NOMO-1 treated with DMSO at 0.1 percent for 48 hours (cell line): ENCODE results near the gene LRIT2.
"Not testable (repeated sequence)": the region's sequence is repeated elsewhere in the genome, so short reads cannot be mapped to it uniquely, and the experiment has no call there.

ENCODE experiments used
- DNase-seq: peaks from one replicate; lab custom pipeline; 2025; ENCODE audit not compliant: unreplicated experiment; lab: John Stamatoyannopoulos, UW

The LRIT2 gene

GRCh38 chr10:84185526-84186175, 39.7 kb downstream of the LRIT2 start:
- no peak for DNase-seq

GRCh38 chr10:84184517-84184916, 40.8 kb downstream of the LRIT2 start:
- DNase-seq: no peak

DNA sequence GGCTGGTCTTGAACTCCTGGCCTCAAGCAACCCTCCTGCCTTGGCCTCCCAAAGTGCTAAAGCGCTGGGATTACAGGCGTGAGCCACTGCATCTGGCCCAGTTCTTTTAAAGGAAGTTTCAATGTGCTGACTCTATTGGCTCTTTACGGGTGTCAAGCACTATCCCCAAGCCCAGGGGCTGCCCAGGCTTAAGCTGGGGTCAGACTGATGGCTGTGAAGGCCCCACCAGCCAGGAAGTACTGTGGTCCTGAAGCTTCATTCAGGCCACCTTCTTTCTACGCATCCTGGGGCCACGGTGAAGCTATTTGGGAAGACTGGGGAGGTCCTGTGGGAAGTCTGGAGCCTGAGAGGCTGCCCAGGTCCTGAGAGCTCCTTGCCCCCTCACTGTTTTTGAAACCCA, 43.7 kb downstream of the LRIT2 start:
- DNase-seq: no peak

DNA sequence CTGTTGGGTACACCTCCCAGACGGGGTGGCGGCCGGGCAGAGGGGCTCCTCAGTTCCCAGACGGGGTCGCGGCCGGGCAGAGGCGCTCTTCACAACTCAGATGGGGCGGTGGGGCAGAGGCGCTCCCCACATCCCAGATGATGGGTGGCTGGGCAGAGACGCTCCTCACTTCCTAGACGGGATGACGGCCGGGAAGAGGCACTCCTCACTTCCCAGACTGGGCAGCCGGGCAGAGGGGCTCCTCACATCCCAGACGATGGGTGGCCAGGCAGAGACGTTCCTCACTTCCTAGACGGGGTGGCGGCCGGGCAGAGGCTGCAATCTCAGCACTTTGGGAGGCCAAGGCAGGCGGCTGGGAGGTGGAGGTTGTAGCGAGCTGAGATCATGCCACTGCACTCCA, 45.0 kb downstream of the LRIT2 start:
- DNase-seq: not testable (repeated sequence)

DNA sequence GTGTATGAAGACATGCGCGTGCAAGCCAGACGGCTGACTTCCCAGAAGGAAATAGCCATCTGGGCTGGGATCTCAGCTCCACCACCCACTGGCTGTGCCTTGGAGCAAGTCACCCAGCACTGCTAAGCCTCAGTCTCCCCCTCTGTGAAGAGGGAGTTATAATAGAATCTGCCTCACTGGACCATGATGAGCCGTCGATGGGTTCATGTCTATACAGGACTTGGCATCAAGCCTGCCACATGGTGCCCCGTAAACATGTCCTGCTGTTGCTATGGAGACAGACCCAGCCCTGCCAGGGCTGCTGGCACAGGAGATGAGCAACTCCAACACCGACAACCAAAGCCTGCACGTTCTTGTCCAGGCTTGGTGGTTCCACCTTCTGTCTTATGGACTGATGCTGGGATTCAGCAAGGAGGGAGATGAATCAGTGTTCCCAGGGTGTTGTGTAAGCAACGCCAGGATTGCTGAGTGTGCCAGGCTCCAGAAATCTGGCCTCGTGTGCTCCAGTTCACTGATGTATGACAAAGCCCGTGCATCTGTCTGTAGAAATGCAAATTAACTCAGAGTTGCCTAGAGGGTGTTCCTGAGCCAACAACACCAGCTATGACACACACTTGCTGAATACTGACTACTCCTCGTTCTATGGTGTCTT, 46.2 kb downstream of the LRIT2 start:
- no peak for DNase-seq

DNA sequence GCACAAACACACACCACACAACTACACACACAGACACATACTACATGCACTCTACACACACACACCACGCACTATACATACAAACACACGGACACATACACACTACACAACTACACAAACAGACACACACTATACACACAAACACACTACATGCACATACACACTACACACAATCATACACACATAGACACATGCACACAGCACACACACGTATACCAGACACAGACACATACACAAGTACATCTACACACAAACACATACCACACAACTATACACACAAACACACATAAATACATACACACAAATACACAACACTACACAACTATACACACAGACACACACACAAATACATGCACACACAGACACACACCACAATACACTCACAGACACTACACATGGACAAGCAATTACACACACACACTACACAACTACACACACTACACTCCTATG, 47.2 kb downstream of the LRIT2 start:
- no peak for DNase-seq

- no peak for DNase-seq
These were observed 47.7 kb downstream of the LRIT2 start for GRCh38 chr10:84177541-84178141.

- DNase-seq: no peak
These were observed 48.4 kb downstream of the LRIT2 start for GRCh38 chr10:84176836-84177474.

GRCh38 chr10:84176351-84176750, 49.0 kb downstream of the LRIT2 start:
- no peak for DNase-seq

GRCh38 chr10:84175436-84175835, 49.9 kb downstream of the LRIT2 start:
- no peak for DNase-seq

DNA sequence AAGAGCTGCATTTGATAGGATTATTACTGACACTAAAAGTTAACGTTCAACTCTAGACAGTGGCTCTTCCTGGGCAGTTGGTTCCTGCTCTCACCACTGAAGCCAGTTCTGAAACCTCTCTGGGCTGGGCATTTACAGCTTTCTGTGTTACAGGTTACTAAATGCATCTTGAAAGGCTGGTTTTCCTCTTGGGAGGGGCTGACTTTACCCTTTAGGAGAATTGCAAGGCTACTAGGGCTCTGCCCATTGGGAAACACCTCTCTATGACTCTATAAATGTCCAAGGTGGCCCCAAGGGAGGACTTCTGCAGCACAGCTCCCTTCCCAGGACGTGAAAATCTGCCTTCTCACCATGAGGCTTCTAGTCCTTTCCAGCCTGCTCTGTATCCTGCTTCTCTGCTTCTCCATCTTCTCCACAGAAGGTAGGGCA, 51.8 kb downstream of the LRIT2 start, which contains the start of gene GPR15LG:
GPR15LG (plus strand) TSS at position 301 of the 429 bp plus-strand sequence; CDS start at position 352, 51 bp downstream.
- no peak for DNase-seq

- DNase-seq: no peak
These were observed 52.6 kb downstream of the LRIT2 start for GRCh38 chr10:84172467-84173356.

- DNase-seq: peak; percentile 38
These were observed 53.5 kb downstream of the LRIT2 start for GRCh38 chr10:84171700-84172466.

- not testable (repeated sequence) for DNase-seq
These were observed 54.1 kb downstream of the LRIT2 start for GRCh38 chr10:84171237-84171636.
